GM23338 (cell line): ENCODE data around the gene PCDHGB3. TPM values are rescaled to one million over a fixed set of nuclear protein-coding genes. Genes with fewer than 3 reads are reported as not detected.

Source experiments
- ATAC-seq: fragments of 200-7000 bp; cut with Tn5 transposase; 3 replicates; pipeline ENCODE4 v1.9.1; 2020
- DNase-seq: peaks from one replicate; pipeline ENCODE4 v3.0.0-alpha.2; 2015; ENCODE audit warnings: low spot score
- H2AFZ ChIP-seq: fragments of 200-600 bp; sonication (generic); 2 replicates; pipeline ENCODE4 v1.8.0; 2016; ENCODE audit warnings: antibody characterized with exemption, mild to moderate bottlenecking, moderate library complexity
- H3F3A ChIP-seq: fragments of 200-600 bp; sonication (generic); replicated peaks from 2 replicates; pipeline ENCODE4 v1.8.0; 2017; ENCODE audit warnings: antibody characterized with exemption, mixed run types, low read depth
- H3K27ac ChIP-seq: fragments of 200-600 bp; sonication (generic); 2 replicates; pipeline ENCODE4 v1.6.1; 2016; ENCODE audit warnings: low read depth
- H3K27me3 ChIP-seq: fragments of 200-600 bp; sonication (generic); 2 replicates; pipeline ENCODE4 v1.8.0; 2016; ENCODE audit warnings: mild to moderate bottlenecking, mixed run types, moderate library complexity; ENCODE audit not compliant: insufficient read depth
- H3K36me3 ChIP-seq: fragments of 200-600 bp; sonication (generic); 2 replicates; pipeline ENCODE4 v1.8.0; 2016; ENCODE audit warnings: mild to moderate bottlenecking; ENCODE audit not compliant: insufficient read depth
- H3K4me1 ChIP-seq: fragments of 200-600 bp; sonication (generic); 2 replicates; pipeline ENCODE4 v1.8.0; 2016; ENCODE audit warnings: mild to moderate bottlenecking, moderate library complexity; ENCODE audit not compliant: insufficient read depth
- H3K4me2 ChIP-seq: fragments of 200-600 bp; sonication (generic); 2 replicates; pipeline ENCODE4 v1.7.1; 2017; ENCODE audit warnings: mixed run types
- H3K4me3 ChIP-seq: fragments of 200-600 bp; sonication (generic); 2 replicates; pipeline ENCODE4 v1.6.1; 2016; ENCODE audit warnings: mixed run types
- H3K79me2 ChIP-seq: fragments of 200-600 bp; sonication (generic); replicated peaks from 2 replicates; pipeline ENCODE4 v1.8.0; 2017; ENCODE audit warnings: mild to moderate bottlenecking; ENCODE audit not compliant: insufficient read depth
- H3K9me2 ChIP-seq: fragments of 200-600 bp; sonication (generic); 2 replicates; pipeline ENCODE4 v1.8.0; 2017; ENCODE audit not compliant: insufficient read depth
- H4K20me1 ChIP-seq: fragments of 200-600 bp; sonication (generic); replicated peaks from 2 replicates; pipeline ENCODE4 v1.8.0; 2017; ENCODE audit warnings: mild to moderate bottlenecking; ENCODE audit not compliant: insufficient read depth
- H3K27ac Mint-ChIP-seq: 2 replicates; pipeline ENCODE4 v1.8.0; 2020; ENCODE audit warnings: inconsistent platforms, mild to moderate bottlenecking, moderate library complexity, mixed read lengths
- H3K27me3 Mint-ChIP-seq: 3 replicates; pipeline ENCODE4 v1.8.0; 2022; ENCODE audit warnings: low read depth, mild to moderate bottlenecking, moderate library complexity, mixed read lengths, inconsistent platforms; ENCODE audit not compliant: insufficient read depth, poor library complexity
- H3K36me3 Mint-ChIP-seq: 3 replicates; pipeline ENCODE4 v1.8.0; 2021; ENCODE audit warnings: low read depth, mild to moderate bottlenecking, inconsistent platforms, moderate library complexity, mixed read lengths
- H3K4me1 Mint-ChIP-seq: 3 replicates; pipeline ENCODE4 v1.8.0; 2020; ENCODE audit warnings: mild to moderate bottlenecking, inconsistent platforms, mixed read lengths
- H3K4me3 Mint-ChIP-seq: 3 replicates; pipeline ENCODE4 v1.8.0; 2021; ENCODE audit warnings: moderate library complexity, mild to moderate bottlenecking, inconsistent platforms, mixed read lengths
- H3K9me3 Mint-ChIP-seq: 3 replicates; pipeline ENCODE4 v1.8.0; 2020; ENCODE audit warnings: moderate library complexity, mild to moderate bottlenecking, inconsistent platforms, mixed read lengths
- CREB1 ChIP-seq: fragments of 250-450 bp; sonication (Bioruptor Pico); IDR thresholded peaks from 2 replicates; pipeline ENCODE4 v1.5.0; 2020; ENCODE audit warnings: low read depth, mild to moderate bottlenecking, moderate library complexity
- EZH2 ChIP-seq: fragments of 200-600 bp; sonication (generic); IDR thresholded peaks from one replicate; pipeline ENCODE4 v1.8.0; 2017; ENCODE audit warnings: antibody characterized with exemption, mild to moderate bottlenecking, low read depth; ENCODE audit not compliant: unreplicated experiment
- POLR2AphosphoS5 ChIP-seq: IDR thresholded peaks from 2 replicates; pipeline ENCODE4 v1.6.1; 2016; ENCODE audit warnings: antibody characterized with exemption, low read depth
- REST ChIP-seq: IDR thresholded peaks from one replicate; pipeline ENCODE4 v1.6.1; 2018; ENCODE audit warnings: antibody characterized with exemption; ENCODE audit not compliant: unreplicated experiment
- STAT1 ChIP-seq: IDR thresholded peaks from one replicate; pipeline ENCODE4 v1.6.1; 2016; ENCODE audit warnings: antibody characterized with exemption; ENCODE audit not compliant: unreplicated experiment
- ZNF114 ChIP-seq: fragments of 250-450 bp; sonication (Bioruptor Pico); IDR thresholded peaks from 2 replicates; pipeline ENCODE4 v1.5.0; 2020; ENCODE audit warnings: mild to moderate bottlenecking, moderate library complexity
- ZNF331 ChIP-seq: fragments of 250-450 bp; sonication (Bioruptor Pico); IDR thresholded peaks from 2 replicates; pipeline ENCODE4 v1.5.0; 2020; ENCODE audit warnings: low read depth, mild to moderate bottlenecking, moderate library complexity
- polyA plus RNA-seq: library from polyadenylated mRNA; unstranded; fragments of >200 nt; fragmentation: Nextera tagmentation; extraction: Ambion mirVana; gene quantifications from 2 replicates; pipeline ENCODE4 v1.2.1, GENCODE V29; 2016
- total RNA-seq: library from RNA; depleted of rRNA; stranded (reverse); fragments of >200 nt; shearing (Covaris generic); gene quantifications from 2 replicates; pipeline ENCODE4 v1.2.3, GENCODE V29; 2014
- TF ChIP-seq, protein P1 (sequence below): IDR thresholded peaks from 2 replicates; pipeline ENCODE4 v1.6.1; 2016; ENCODE audit warnings: antibody characterized with exemption
- TF ChIP-seq, protein P2 (sequence below): fragments of 250-450 bp; sonication (Bioruptor Pico); IDR thresholded peaks from 2 replicates; pipeline ENCODE4 v1.5.0; 2020; ENCODE audit warnings: mild to moderate bottlenecking, moderate library complexity
- TF ChIP-seq, protein P3 (sequence below), 2 experiments: fragments of 200-600 bp in 1 of 2; sonication (generic) in 1 of 2; conservative IDR thresholded peaks; 2 replicates each; pipeline versions ENCODE4 v1.5.1 to v1.6.1; 2016 to 2017; ENCODE audit warnings: antibody characterized with exemption in 2 of 2, low read depth in 2 of 2, mild to moderate bottlenecking in 2 of 2, moderate library complexity in 1 of 2

The PCDHGB3 gene
- total and polyA plus RNA-seq, 2 experiments from 2014 or later, result 0.24 to 5.8 TPM

- DNase-seq (no peak), ATAC-seq (no peak)
- Histone ChIP-seq H3K27me3 (no peaks in the 10 kb centered on the region), H3K4me3 (no peak overlapping the region), H3K79me2 (peaks cover under 1% of the 10 kb centered on the region; the same call in 1 of the 2 replicates), H2AFZ (no peak overlapping the region), H3K36me3 (0 out of 2 replicates have a peak, but pooled peaks cover 11% of the 10 kb centered on the region), H3F3A (no peaks in the 10 kb centered on the region), H3K27ac (no peak overlapping the region), H3K4me1 (peaks cover 1% of the 10 kb centered on the region), H4K20me1 (no peaks in the 10 kb centered on the region), H3K4me2 (no peak overlapping the region), H3K9me2 (no peaks in the 10 kb centered on the region)
- H3K27ac Mint-ChIP-seq, result no peak overlapping the region
- peaks cover 46% of the 10 kb centered on the region for H3K36me3 Mint-ChIP-seq
- TF ChIP-seq, protein P1, sequence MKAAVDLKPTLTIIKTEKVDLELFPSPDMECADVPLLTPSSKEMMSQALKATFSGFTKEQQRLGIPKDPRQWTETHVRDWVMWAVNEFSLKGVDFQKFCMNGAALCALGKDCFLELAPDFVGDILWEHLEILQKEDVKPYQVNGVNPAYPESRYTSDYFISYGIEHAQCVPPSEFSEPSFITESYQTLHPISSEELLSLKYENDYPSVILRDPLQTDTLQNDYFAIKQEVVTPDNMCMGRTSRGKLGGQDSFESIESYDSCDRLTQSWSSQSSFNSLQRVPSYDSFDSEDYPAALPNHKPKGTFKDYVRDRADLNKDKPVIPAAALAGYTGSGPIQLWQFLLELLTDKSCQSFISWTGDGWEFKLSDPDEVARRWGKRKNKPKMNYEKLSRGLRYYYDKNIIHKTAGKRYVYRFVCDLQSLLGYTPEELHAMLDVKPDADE, result no peak
- TF ChIP-seq REST (no peak), ZNF114 (CRISPR knock-in tag) (no peak), CREB1 (CRISPR knock-in tag) (no peak), EZH2 (no peak), STAT1 (no peak), ZNF331 (CRISPR knock-in tag) (no peak), POLR2AphosphoS5 (no peak)
- TF ChIP-seq, protein P2, sequence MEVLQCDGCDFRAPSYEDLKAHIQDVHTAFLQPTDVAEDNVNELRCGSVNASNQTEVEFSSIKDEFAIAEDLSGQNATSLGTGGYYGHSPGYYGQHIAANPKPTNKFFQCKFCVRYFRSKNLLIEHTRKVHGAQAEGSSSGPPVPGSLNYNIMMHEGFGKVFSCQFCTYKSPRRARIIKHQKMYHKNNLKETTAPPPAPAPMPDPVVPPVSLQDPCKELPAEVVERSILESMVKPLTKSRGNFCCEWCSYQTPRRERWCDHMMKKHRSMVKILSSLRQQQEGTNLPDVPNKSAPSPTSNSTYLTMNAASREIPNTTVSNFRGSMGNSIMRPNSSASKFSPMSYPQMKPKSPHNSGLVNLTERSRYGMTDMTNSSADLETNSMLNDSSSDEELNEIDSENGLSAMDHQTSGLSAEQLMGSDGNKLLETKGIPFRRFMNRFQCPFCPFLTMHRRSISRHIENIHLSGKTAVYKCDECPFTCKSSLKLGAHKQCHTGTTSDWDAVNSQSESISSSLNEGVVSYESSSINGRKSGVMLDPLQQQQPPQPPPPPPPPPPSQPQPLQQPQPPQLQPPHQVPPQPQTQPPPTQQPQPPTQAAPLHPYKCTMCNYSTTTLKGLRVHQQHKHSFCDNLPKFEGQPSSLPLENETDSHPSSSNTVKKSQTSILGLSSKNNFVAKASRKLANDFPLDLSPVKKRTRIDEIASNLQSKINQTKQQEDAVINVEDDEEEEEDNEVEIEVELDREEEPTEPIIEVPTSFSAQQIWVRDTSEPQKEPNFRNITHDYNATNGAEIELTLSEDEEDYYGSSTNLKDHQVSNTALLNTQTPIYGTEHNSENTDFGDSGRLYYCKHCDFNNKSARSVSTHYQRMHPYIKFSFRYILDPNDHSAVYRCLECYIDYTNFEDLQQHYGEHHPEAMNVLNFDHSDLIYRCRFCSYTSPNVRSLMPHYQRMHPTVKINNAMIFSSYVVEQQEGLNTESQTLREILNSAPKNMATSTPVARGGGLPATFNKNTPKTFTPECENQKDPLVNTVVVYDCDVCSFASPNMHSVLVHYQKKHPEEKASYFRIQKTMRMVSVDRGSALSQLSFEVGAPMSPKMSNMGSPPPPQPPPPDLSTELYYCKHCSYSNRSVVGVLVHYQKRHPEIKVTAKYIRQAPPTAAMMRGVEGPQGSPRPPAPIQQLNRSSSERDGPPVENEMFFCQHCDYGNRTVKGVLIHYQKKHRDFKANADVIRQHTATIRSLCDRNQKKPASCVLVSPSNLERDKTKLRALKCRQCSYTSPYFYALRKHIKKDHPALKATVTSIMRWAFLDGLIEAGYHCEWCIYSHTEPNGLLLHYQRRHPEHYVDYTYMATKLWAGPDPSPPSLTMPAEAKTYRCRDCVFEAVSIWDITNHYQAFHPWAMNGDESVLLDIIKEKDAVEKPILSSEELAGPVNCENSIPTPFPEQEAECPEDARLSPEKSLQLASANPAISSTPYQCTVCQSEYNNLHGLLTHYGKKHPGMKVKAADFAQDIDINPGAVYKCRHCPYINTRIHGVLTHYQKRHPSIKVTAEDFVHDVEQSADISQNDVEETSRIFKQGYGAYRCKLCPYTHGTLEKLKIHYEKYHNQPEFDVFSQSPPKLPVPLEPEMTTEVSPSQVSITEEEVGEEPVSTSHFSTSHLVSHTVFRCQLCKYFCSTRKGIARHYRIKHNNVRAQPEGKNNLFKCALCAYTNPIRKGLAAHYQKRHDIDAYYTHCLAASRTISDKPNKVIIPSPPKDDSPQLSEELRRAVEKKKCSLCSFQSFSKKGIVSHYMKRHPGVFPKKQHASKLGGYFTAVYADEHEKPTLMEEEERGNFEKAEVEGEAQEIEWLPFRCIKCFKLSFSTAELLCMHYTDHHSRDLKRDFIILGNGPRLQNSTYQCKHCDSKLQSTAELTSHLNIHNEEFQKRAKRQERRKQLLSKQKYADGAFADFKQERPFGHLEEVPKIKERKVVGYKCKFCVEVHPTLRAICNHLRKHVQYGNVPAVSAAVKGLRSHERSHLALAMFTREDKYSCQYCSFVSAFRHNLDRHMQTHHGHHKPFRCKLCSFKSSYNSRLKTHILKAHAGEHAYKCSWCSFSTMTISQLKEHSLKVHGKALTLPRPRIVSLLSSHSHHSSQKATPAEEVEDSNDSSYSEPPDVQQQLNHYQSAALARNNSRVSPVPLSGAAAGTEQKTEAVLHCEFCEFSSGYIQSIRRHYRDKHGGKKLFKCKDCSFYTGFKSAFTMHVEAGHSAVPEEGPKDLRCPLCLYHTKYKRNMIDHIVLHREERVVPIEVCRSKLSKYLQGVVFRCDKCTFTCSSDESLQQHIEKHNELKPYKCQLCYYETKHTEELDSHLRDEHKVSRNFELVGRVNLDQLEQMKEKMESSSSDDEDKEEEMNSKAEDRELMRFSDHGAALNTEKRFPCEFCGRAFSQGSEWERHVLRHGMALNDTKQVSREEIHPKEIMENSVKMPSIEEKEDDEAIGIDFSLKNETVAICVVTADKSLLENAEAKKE, result no peak
- TF ChIP-seq, protein P3, sequence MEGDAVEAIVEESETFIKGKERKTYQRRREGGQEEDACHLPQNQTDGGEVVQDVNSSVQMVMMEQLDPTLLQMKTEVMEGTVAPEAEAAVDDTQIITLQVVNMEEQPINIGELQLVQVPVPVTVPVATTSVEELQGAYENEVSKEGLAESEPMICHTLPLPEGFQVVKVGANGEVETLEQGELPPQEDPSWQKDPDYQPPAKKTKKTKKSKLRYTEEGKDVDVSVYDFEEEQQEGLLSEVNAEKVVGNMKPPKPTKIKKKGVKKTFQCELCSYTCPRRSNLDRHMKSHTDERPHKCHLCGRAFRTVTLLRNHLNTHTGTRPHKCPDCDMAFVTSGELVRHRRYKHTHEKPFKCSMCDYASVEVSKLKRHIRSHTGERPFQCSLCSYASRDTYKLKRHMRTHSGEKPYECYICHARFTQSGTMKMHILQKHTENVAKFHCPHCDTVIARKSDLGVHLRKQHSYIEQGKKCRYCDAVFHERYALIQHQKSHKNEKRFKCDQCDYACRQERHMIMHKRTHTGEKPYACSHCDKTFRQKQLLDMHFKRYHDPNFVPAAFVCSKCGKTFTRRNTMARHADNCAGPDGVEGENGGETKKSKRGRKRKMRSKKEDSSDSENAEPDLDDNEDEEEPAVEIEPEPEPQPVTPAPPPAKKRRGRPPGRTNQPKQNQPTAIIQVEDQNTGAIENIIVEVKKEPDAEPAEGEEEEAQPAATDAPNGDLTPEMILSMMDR (conservative IDR thresholded peaks at IDR 0.05; ENCODE audit: low read depth in 2 of 2), result no peak
- peaks cover 53% of the 10 kb centered on the region for H3K9me3 Mint-ChIP-seq
- H3K4me3 Mint-ChIP-seq, result no peak overlapping the region
- H3K4me1 Mint-ChIP-seq, result peaks cover 2% of the 10 kb centered on the region
- peaks cover 9% of the 10 kb centered on the region for H3K27me3 Mint-ChIP-seq
Measured at GRCh38 chr5:141403387-141403786, 33.3 kb downstream of the PCDHGB3 start.
